Adrenal gland (tissue), 12 donors: Measurements from ENCODE around the gene TTC23. TPM values are rescaled to one million over a fixed set of nuclear protein-coding genes. Genes with fewer than 3 reads are reported as not detected.

ENCODE experiments used
- DNase-seq, 7 donors: peaks; one replicate each; pipeline ENCODE4 v3.0.0-alpha.2; 2019 to 2020
- H3K27ac ChIP-seq, 5 donors: fragments of 200-600 bp; sonication (generic) in 4 of 5; 1 replicate in 3 of 5; 2 replicates in 2 of 5; pipeline versions ENCODE4 v1.5.1 to v1.8.0; 2016 to 2020; ENCODE audit warnings: mild to moderate bottlenecking in 1 of 5
- H3K27me3 ChIP-seq: fragments of 200-600 bp; 2 replicates; pipeline ENCODE4 v1.8.0; 2021
- H3K36me3 ChIP-seq, 2 donors: fragments of 200-600 bp; replicated peaks in 1 of 2; 1 replicate in 1 of 2; 2 replicates in 1 of 2; pipeline versions ENCODE4 v1.5.1 to v1.8.0; 2018 to 2022
- H3K4me1 ChIP-seq, 2 donors: fragments of 200-600 bp; replicated peaks in 1 of 2; 1 replicate in 1 of 2; 2 replicates in 1 of 2; pipeline versions ENCODE4 v1.5.1 to v1.8.0; 2018 to 2021
- H3K4me3 ChIP-seq, 4 donors: fragments of 200-600 bp; sonication (generic) in 3 of 4; one replicate each; pipeline ENCODE4 v1.5.1; 2016 to 2018
- H3K9me3 ChIP-seq, 3 donors: fragments of 200-600 bp; sonication (generic) in 1 of 3; replicated peaks in 1 of 3; 1 replicate in 2 of 3; 2 replicates in 1 of 3; pipeline versions ENCODE4 v1.5.1 to v1.8.0; 2016 to 2021
- POLR2A ChIP-seq, 2 donors: fragments of 450-650 bp; IDR thresholded peaks; one replicate each; pipeline ENCODE4 v1.6.1; 2017; ENCODE audit warnings: antibody characterized with exemption in 2 of 2, mild to moderate bottlenecking in 2 of 2, moderate library complexity in 1 of 2
- WGBS, 4 donors: extraction: QIAGEN DNeasy Blood & Tissue Kit in 2 of 4; methylation state at CpG; one replicate each; pipeline versions ENCODE4 v1.1.5 to v1.1.7; 2013 to 2017; 5-methylcytosine and 5-hydroxymethylcytosine counted together
- intact Hi-C, 2 donors: fragments of 100-400 bp; cut with DNase I; formaldehyde crosslinking; loops; one replicate each; pipeline versions ENCODE4 v1.14.1 to v1.15.0; 2022 to 2023
- polyA plus RNA-seq, 3 donors: library from polyadenylated mRNA; stranded (reverse); fragments of 200-250 nt in 2 of 3; fragments of 350-450 nt in 1 of 3; fragmentation: Illumina TruSeq in 1 of 3; extraction: RNeasy Lipid Tissue Mini Kit (QIAGEN cat#74804) in 1 of 3; gene quantifications; one replicate each; pipeline ENCODE4 v1.2.3, GENCODE V29; 2013 to 2014
- total RNA-seq, 9 donors: library from RNA; depleted of rRNA in 4 of 9; stranded (reverse); fragments of >200 nt in 4 of 9; fragments of 120-200 nt in 1 of 9; fragmentation: NEBNext Ultra II Directional in 1 of 9; extraction: Animal tissue kit (Norgen Biotek cat#: 25700) in 1 of 9; gene quantifications; one replicate each; pipeline versions ENCODE4 v1.1.0 to v1.2.4, GENCODE V29; 2013 to 2023
- TF ChIP-seq, protein P1 (sequence below), 6 experiments: fragments of 450-650 bp in 4 of 6; fragments of 200-600 bp in 2 of 6; sonication (generic) in 1 of 6; IDR thresholded peaks; 1 replicate in 5 of 6; 2 replicates in 1 of 6; pipeline versions ENCODE4 v1.5.1 to v1.8.0; 2016 to 2021; ENCODE audit warnings: antibody characterized with exemption in 6 of 6, mild to moderate bottlenecking in 2 of 6, moderate library complexity in 1 of 6
- donor health status: healthy with polysubstance abuse.
- donor health status: Bipolar disorder and iron deficiency.
- donor health status: DM: yes; HTN: yes; CAD: no.
- donor health status: DM: no; HTN: no; CAD: no.
- donor health status: DM: no; HTN: no; CAD: no.
- donor health status: DM: yes; HTN: yes; CAD: no.

The TTC23 gene
- total and polyA plus RNA-seq, 12 donors, result 10.9 to 42.0 (median 22.6) TPM

- Histone ChIP-seq H3K36me3 (peaks cover 0 to 15% of the 10 kb centered on the region in 2 donors), H3K9me3 (no peaks in the 10 kb centered on the region), H3K27ac (no peak overlapping the region), H3K27me3 (no peaks in the 10 kb centered on the region), H3K4me1 (peaks cover 9 to 29% of the 10 kb centered on the region in 2 donors), H3K4me3 (no peak overlapping the region)
- TF ChIP-seq, protein P1, sequence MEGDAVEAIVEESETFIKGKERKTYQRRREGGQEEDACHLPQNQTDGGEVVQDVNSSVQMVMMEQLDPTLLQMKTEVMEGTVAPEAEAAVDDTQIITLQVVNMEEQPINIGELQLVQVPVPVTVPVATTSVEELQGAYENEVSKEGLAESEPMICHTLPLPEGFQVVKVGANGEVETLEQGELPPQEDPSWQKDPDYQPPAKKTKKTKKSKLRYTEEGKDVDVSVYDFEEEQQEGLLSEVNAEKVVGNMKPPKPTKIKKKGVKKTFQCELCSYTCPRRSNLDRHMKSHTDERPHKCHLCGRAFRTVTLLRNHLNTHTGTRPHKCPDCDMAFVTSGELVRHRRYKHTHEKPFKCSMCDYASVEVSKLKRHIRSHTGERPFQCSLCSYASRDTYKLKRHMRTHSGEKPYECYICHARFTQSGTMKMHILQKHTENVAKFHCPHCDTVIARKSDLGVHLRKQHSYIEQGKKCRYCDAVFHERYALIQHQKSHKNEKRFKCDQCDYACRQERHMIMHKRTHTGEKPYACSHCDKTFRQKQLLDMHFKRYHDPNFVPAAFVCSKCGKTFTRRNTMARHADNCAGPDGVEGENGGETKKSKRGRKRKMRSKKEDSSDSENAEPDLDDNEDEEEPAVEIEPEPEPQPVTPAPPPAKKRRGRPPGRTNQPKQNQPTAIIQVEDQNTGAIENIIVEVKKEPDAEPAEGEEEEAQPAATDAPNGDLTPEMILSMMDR (IDR thresholded peaks at IDR 0.05), result no peak
- TF ChIP-seq POLR2A (IDR thresholded peaks at IDR 0.05), result no peak
- WGBS, 4 donors, result 86 to 89% (median 88%) methylated on average over 7 of the region's 7 CpGs
- intact Hi-C loops, result no loop called here
- DNase-seq, result peak in 1 of 7 donors; percentile 41
Measured at GRCh38 chr15:99118258-99118632, 131.1 kb downstream of the TTC23 start.

DNA sequence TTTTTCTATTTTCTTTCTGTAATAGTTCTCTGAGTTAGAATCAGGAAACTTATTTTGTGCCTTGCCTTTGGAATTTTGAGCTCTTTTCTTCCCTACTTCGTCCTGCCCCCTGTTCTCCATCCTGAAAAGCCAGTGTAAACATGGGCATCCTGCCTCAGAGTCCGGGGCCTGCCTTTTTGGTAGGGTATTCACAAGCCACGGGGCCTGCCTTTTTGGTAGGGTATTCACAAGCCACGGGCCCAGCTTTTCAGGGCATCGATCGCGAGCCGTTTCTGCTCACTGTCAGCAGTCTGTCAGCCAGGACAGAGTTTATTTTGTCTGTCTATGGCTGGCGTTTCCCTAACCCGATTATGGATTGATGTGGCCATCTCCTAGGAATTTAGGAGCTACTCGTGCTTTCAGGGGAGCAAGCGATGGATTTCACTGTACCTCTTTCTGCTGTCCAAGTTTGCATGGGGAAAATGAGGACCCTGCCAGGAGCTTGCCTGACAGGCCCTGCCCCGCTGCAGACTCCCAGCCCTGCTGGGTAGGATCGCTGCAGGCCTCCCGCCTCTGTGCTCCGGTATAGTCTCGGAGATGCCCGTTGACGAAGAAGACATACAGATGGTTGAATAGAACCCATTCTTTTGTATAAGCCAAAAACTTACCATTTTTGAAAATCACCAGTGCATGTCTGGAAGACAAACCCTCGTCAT is 131.7 kb downstream of the TTC23 start:
- Histone ChIP-seq H3K27ac (peak overlapping the region in 1 of 5 donors; percentile 8), H3K4me1 (peaks cover 4 to 24% of the 10 kb centered on the region in 2 donors), H3K9me3 (no peaks in the 10 kb centered on the region), H3K4me3 (no peak overlapping the region), H3K36me3 (peaks cover 0 to 15% of the 10 kb centered on the region in 2 donors), H3K27me3 (no peaks in the 10 kb centered on the region)
- 86 to 95% (median 91%) methylated on average over 20 of the region's 20 CpGs for WGBS, 4 donors
- intact Hi-C loops, result no loop called here
- TF ChIP-seq POLR2A (IDR thresholded peaks at IDR 0.05), result no peak
- TF ChIP-seq, protein P1 (IDR thresholded peaks at IDR 0.05), result no peak
- DNase-seq, result peak in 1 of 7 donors; percentile 44

- H3K4me1 ChIP-seq, result peaks cover 4 to 18% of the 10 kb centered on the region in 2 donors
- peaks cover 0 to 15% of the 10 kb centered on the region in 2 donors for H3K36me3 ChIP-seq
- H3K4me3 ChIP-seq, result no peak overlapping the region
- H3K9me3 ChIP-seq, result no peaks in the 10 kb centered on the region
- TF ChIP-seq, protein P1 (IDR thresholded peaks at IDR 0.05), result no peak
- no peak for TF ChIP-seq POLR2A (IDR thresholded peaks at IDR 0.05)
- intact Hi-C loops, result no loop called here
- H3K27me3 ChIP-seq, result no peaks in the 10 kb centered on the region
- WGBS, 4 donors, result 90 to 96% (median 91%) methylated on average over 7 to 8 of the region's 8 CpGs
- peak in 1 of 7 donors; percentile 35 for DNase-seq
- peak overlapping the region in 1 of 5 donors; percentile 8 for H3K27ac ChIP-seq
Measured at GRCh38 chr15:99117111-99117510, 132.3 kb downstream of the TTC23 start.

GRCh38 chr15:99115300-99116215 is 133.8 kb downstream of the TTC23 start:
- Histone ChIP-seq H3K27ac (peak overlapping the region in 2 of 5 donors; percentile 27 to 65), H3K4me3 (no peak overlapping the region), H3K4me1 (peaks cover 5 to 25% of the 10 kb centered on the region in 2 donors), H3K36me3 (peaks cover 0 to 15% of the 10 kb centered on the region in 2 donors), H3K9me3 (no peaks in the 10 kb centered on the region), H3K27me3 (no peaks in the 10 kb centered on the region)
- intact Hi-C loops, result no loop called here
- TF ChIP-seq, protein P1 (IDR thresholded peaks at IDR 0.05), result no peak
- no peak for TF ChIP-seq POLR2A (IDR thresholded peaks at IDR 0.05)
- 79 to 96% (median 88%) methylated on average over 10 to 11 of the region's 11 CpGs for WGBS, 4 donors
- no peak for DNase-seq
